ENCODE data around the gene DNPH1.

GRCh38 chr6:43239054-43239453 is 9.8 kb upstream of the DNPH1 start:
- TF ChIP-seq CTCF (IDR thresholded peaks at IDR 0.05 in 4 of 5, conservative IDR thresholded peaks at IDR 0.05 in 1 of 5) (no peak), POLR2A (IDR thresholded peaks at IDR 0.05) (no peak)
